ENCODE measurements around the gene DAPK2.
"Not testable (repeated sequence)": the region's sequence is repeated elsewhere in the genome, so short reads cannot be mapped to it uniquely, and the experiment has no call there.

The DAPK2 gene

DNA sequence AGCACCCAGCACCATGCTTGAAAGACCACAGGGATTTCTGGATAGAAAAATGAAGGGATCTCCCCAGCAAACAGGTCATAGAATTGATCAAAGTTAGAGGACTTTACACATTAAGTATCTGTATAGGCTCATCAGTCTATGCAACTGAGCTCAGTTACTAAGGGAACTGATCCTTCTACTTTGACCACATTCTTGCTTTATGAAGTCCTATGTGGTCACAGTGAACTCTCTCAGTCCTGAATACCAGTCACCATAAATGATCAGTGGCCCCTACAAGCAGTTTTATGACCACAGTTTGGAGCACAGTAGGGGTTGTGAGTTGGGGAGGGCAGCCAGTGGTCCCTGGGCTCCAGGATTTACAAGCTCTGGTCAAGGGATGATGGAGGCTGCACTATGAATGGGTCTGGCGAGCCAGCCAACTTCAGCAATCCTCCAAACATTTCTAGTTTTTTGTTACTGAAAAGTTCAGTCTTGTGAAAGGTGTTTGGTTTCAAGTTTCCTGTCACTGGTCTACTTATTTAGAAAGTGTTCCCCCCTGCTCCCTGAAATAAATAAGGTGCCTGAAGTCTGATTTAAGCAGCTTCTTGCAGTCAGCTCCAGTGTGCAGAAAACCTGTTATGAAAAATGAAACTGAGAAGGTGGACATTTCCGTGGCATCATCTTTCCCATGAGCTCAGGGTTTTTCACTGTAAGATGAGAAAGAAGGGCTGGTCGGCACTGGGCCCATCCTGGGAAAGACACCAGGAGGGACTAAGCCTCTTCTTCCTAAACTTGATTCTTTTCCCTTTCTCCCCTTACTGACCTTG is 75.5 kb downstream of the DAPK2 start:
- Mint-ChIP-seq H3K4me3 (peak overlapping the region; percentile 26), H3K36me3 (ENCODE audit: insufficient read depth) (no peaks in the 10 kb centered on the region), H3K4me1 (peaks cover 42% of the 10 kb centered on the region), H3K27me3 (no peaks in the 10 kb centered on the region), H3K9me3 (no peaks in the 10 kb centered on the region), H3K27ac (ENCODE audit: low read depth) (peak overlapping the region; percentile 92)
- ATAC-seq (replicated peaks; ENCODE audit: extremely low read depth, poor library complexity, severe bottlenecking) (peak; percentile 64), DNase-seq (ENCODE audit: low spot score in 2 of 2) (no peak)

DNA sequence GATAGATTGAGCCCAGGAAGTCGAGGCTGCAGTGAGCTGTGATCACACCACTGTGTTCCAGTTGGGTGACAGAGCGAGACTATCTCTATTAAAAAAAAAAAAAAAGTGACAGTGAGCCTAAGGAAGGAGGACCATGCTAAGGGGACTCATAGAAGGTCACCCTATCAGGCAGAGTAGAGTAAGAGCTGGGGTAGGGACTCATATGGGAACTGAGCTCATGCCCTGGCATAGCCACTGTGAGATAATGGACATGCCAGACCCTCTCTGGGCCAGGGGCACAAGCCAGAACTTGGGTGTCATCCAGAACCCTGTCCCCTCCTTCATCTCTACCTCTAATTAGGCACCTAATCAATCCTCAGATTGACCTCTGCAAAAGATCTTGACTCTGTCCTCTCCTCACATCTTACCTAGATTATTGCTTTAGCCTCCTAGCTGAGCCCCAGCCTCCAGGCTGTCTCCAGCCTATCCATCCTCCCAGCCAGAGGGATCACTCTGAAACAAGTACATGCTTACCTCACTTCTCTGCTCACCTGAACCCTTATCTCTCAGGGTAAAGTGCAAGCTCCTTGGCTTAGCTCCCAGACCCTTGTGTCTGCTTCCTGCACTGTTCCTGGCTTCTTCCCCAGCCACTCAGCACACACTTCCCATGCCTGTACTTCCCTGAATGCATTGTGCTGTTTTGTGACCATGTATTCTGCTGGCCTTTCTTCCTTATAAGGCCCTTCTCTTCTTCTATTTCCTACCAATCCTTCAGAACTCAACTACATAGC is 76.4 kb downstream of the DAPK2 start:
- Mint-ChIP-seq H3K4me1 (peaks cover 42% of the 10 kb centered on the region), H3K36me3 (ENCODE audit: insufficient read depth) (peaks cover 2% of the 10 kb centered on the region), H3K9me3 (no peaks in the 10 kb centered on the region), H3K27ac (ENCODE audit: low read depth) (peak overlapping the region; percentile 92), H3K4me3 (no peak overlapping the region), H3K27me3 (peaks cover under 1% of the 10 kb centered on the region)
- ATAC-seq (replicated peaks; ENCODE audit: extremely low read depth, poor library complexity, severe bottlenecking) (no peak), DNase-seq (ENCODE audit: low spot score in 2 of 2) (no peak)

DNA sequence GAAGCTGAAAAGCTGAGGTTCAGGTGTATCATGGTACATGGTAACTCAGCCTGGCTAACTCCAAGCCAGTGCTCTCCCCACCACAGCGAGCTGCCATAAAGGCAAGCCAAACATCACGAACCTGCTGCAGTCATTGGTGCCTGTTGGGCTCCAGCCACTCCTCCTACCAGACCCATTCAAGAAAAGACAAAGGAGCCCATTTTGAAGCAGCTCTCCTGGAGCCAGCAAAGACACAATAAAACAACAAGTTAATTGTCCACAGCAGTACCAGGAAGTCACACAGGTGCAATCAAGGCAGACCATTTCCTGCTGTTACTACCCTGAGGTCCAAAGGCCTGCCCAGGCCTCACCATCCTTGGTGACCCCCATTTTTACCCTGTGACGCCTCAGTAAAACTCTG is 77.6 kb downstream of the DAPK2 start:
- Mint-ChIP-seq H3K27ac (ENCODE audit: low read depth) (peak overlapping the region; percentile 29), H3K4me1 (peaks cover 42% of the 10 kb centered on the region), H3K27me3 (peaks cover 12% of the 10 kb centered on the region), H3K9me3 (no peaks in the 10 kb centered on the region), H3K36me3 (ENCODE audit: insufficient read depth) (peaks cover 2% of the 10 kb centered on the region), H3K4me3 (no peak overlapping the region)
- DNase-seq (ENCODE audit: low spot score in 2 of 2): no peak
- ATAC-seq (replicated peaks; ENCODE audit: extremely low read depth, poor library complexity, severe bottlenecking): no peak

DNA sequence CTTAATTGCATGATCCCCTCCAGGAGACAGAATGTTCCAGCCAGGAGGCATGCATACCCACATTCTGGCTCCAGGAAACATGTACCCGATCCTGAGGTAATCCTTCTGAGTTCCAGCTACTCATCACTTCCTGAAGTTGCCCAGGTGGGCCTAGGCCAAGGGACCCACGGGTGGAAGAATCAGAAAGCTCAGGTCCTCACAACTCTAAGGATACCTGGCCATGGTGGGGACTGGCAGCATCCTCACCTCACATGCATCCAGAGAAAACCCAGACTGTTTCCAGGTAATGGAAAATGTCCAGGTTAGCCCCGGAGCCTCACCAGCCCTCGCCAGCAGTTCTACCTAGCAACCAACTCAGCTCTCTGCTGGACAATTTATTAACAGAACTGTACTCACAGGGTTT is 78.2 kb downstream of the DAPK2 start:
- no peak for ATAC-seq (replicated peaks; ENCODE audit: extremely low read depth, poor library complexity, severe bottlenecking)
- peaks cover 12% of the 10 kb centered on the region for H3K27me3 Mint-ChIP-seq

DNA sequence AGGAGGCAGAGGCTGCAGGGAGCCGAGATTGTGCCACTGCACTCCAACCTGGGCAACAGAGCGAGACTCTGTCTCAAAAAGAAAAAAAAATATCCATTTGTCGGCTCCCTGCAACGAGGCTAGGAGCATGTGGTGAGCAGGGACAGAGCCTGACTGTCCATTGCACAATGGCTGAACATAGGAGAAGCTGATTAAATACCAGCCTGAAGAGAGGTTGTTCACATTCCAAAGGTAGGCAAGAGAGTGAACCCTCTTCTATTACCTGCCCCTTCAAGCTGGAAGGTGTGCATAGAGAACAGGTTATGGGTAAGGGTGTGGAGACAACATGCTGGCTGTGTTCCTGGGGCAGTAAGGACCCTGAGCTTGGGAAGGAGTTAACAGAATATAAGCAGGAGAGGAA is 78.7 kb downstream of the DAPK2 start:
- ATAC-seq (replicated peaks; ENCODE audit: extremely low read depth, poor library complexity, severe bottlenecking): no peak
- Mint-ChIP-seq H3K36me3 (ENCODE audit: insufficient read depth) (peaks cover 2% of the 10 kb centered on the region), H3K27me3 (peaks cover 12% of the 10 kb centered on the region), H3K4me1 (peaks cover 42% of the 10 kb centered on the region), H3K4me3 (no peak overlapping the region), H3K9me3 (no peaks in the 10 kb centered on the region), H3K27ac (ENCODE audit: low read depth) (no peak overlapping the region)
- no peak for DNase-seq (ENCODE audit: low spot score in 2 of 2)

More for the DNA sequence above, 78.2 kb downstream of the DAPK2 start:
- peaks cover 2% of the 10 kb centered on the region for H3K36me3 Mint-ChIP-seq (ENCODE audit: insufficient read depth)
- no peaks in the 10 kb centered on the region for H3K9me3 Mint-ChIP-seq
- DNase-seq (ENCODE audit: low spot score in 2 of 2): no peak
- H3K4me1 Mint-ChIP-seq: peaks cover 42% of the 10 kb centered on the region
- no peak overlapping the region for H3K4me3 Mint-ChIP-seq
- peak overlapping the region; percentile 29 for H3K27ac Mint-ChIP-seq (ENCODE audit: low read depth)

DNA sequence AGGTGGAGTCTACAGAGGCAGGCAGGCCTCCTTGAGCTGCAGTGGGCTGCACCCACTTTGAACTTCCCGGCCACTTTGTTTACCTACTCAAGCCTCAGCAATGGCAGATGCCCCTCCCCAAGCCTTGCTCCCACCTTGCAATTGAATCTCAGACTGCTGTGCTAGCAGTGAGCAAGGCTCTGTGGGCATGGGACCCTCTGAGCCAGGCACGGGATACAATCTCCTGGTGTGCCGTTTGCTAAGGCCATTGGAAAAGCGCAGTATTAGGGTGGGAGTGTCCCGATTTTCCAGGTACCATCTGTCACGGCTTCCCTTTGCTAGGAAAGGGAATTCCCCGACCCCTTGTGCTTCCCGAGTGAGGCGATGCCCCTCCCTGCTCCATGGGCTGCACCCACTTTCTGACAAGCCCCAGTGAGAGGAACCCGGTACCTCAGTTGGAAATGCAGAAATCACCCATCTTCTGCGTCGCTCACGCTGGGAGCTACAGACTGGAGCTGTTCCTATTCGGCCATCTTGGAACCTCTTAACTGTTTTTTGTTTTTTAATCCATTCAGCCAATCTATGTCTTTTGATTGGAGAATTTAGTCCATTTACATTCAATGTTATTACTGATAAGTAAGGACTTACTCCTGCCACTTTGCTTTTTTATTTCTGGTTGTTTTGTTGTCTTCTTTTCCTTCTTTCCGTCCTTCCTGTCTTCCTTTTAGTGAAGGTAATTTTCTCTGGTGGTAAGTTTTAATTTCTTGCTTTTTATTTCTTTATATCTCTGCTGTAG is 83.2 kb downstream of the DAPK2 start:
- not testable (repeated sequence) for H3K9me3 Mint-ChIP-seq; H3K4me1 Mint-ChIP-seq; H3K27ac Mint-ChIP-seq (ENCODE audit: low read depth); DNase-seq (ENCODE audit: low spot score in 2 of 2); ATAC-seq (replicated peaks; ENCODE audit: extremely low read depth, poor library complexity, severe bottlenecking); H3K4me3 Mint-ChIP-seq; H3K36me3 Mint-ChIP-seq (ENCODE audit: insufficient read depth)
- peaks cover 12% of the 10 kb centered on the region for H3K27me3 Mint-ChIP-seq

DNA sequence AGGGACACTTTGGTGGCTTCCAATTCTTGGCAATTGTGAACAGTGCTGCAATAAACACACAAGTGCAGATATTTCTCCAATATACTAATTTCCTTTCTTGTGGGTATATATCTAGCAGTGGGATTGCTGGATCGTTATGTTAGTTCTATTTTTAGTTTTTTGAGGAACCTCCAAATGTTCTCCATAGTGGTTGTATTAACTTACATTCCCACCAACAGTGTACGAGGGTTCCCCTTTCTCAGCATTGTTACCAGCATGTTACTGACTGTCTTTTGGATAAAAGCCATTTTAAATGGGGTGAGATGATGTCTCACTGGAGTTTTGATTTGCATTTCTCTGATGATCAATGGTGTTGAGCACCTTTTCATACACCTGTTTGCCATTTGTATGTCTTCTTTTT is 92.8 kb downstream of the DAPK2 start:
- Mint-ChIP-seq H3K4me3 (no peak overlapping the region), H3K27me3 (no peaks in the 10 kb centered on the region)

DNA sequence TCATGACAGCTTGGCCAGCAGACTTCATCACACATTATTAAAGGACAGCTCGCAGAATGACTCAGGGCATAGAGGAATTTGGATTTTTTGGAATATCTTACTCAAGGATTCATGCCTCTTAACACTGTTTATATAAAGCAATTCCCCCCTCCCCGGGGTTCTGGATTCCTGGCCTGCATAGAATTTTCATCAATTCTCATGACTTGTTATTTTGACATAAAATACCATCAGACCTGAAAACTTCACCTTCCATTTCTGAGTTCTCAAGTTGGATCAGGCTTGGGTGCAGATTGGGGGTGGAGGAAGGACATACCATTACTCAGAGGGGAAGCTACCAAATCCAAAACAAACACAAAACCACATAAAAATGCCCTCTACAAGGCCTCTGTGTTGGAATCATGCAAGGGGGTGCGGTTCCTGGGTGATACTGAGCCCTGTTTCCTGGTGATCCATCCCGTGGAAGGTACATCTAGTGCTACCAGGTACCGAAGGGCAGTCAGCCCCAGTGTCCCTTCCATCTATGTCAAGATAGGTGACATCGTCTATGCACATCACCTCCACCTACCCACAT is 95.3 kb downstream of the DAPK2 start:
- Mint-ChIP-seq H3K27me3 (no peaks in the 10 kb centered on the region), H3K4me3 (no peak overlapping the region), H3K27ac (ENCODE audit: low read depth) (peak overlapping the region; percentile 27), H3K36me3 (ENCODE audit: insufficient read depth) (peaks cover 3% of the 10 kb centered on the region), H3K4me1 (no peaks in the 10 kb centered on the region), H3K9me3 (no peaks in the 10 kb centered on the region)
- ATAC-seq (replicated peaks; ENCODE audit: extremely low read depth, poor library complexity, severe bottlenecking): no peak
- no peak for DNase-seq (ENCODE audit: low spot score in 2 of 2)

More for the DNA sequence above, 92.8 kb downstream of the DAPK2 start:
- ATAC-seq (replicated peaks; ENCODE audit: extremely low read depth, poor library complexity, severe bottlenecking) (no peak), DNase-seq (ENCODE audit: low spot score in 2 of 2) (no peak)
- Mint-ChIP-seq H3K9me3 (no peaks in the 10 kb centered on the region), H3K4me1 (no peaks in the 10 kb centered on the region), H3K36me3 (ENCODE audit: insufficient read depth) (peaks cover 3% of the 10 kb centered on the region), H3K27ac (ENCODE audit: low read depth) (no peak overlapping the region)

DNA sequence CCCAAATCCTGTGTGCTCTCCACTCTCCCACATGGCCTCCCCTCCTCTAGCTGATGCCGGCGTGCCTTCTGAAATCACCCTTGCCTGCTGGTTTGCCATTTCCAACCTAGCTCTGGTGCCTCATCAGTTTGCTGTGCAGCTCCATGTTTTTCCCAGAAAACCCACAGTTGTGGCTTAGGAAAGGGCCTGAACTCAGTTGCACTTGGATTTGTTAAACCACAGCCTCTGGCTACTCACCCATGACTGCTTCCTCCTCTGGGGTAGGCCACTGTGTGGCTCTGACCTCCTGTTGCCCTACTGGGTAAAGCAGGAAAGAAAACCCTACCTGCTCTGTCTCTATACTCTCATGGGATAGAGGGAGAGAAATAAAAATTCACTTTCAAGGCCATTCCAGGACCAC is 97.3 kb downstream of the DAPK2 start:
- H3K27me3 Mint-ChIP-seq: no peaks in the 10 kb centered on the region
- peaks cover 6% of the 10 kb centered on the region for H3K4me1 Mint-ChIP-seq
- DNase-seq (ENCODE audit: low spot score in 2 of 2): no peak
- H3K36me3 Mint-ChIP-seq (ENCODE audit: insufficient read depth): no peaks in the 10 kb centered on the region
- no peak overlapping the region for H3K27ac Mint-ChIP-seq (ENCODE audit: low read depth)
- no peak for ATAC-seq (replicated peaks; ENCODE audit: extremely low read depth, poor library complexity, severe bottlenecking)
- no peaks in the 10 kb centered on the region for H3K9me3 Mint-ChIP-seq
- H3K4me3 Mint-ChIP-seq: no peak overlapping the region

DNA sequence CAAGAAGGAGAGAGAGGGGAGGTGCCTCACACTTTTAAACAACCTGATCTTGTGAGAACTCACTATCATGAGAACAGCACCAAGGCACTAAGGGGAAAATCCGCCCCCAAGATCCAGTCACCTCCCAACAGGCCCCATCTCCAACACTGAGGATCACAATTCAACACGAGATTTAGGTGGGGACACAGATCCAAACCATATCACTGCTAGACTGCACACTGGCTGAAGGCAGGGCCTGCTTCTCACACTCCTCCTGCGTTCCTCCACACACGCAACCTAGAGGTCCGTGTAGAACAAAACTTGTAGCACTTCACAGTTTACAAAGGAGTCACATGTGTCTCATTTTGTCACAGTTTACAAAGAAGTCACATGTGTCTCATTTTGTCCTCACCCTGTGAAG is 97.8 kb downstream of the DAPK2 start:
- H3K4me3 Mint-ChIP-seq: no peak overlapping the region
- no peak overlapping the region for H3K27ac Mint-ChIP-seq (ENCODE audit: low read depth)
- peaks cover 6% of the 10 kb centered on the region for H3K4me1 Mint-ChIP-seq
- H3K27me3 Mint-ChIP-seq: no peaks in the 10 kb centered on the region
- H3K9me3 Mint-ChIP-seq: no peaks in the 10 kb centered on the region
- DNase-seq (ENCODE audit: low spot score in 2 of 2) (no peak), ATAC-seq (replicated peaks; ENCODE audit: extremely low read depth, poor library complexity, severe bottlenecking) (no peak)
- no peaks in the 10 kb centered on the region for H3K36me3 Mint-ChIP-seq (ENCODE audit: insufficient read depth)

DNA sequence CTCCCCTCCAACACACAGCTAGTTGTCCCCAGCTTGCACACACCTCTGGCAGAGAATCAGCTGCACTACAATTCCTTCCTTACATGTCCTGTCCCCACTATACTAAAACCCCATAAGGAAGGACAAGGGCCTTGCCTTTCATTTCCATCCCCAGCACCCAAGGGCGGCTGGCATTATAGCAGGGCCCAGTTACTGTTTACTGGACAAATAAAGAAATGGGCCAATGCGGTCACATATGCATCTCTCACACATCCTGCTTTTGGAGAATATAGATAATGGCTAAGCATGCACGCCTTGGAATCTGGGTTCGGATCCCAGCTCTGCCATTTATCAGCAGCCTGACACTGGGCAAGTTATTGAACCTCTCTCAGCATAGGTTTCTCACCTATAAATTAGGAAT is 99.1 kb downstream of the DAPK2 start:
- Mint-ChIP-seq H3K27me3 (no peaks in the 10 kb centered on the region), H3K4me3 (no peak overlapping the region), H3K27ac (ENCODE audit: low read depth) (no peak overlapping the region), H3K36me3 (ENCODE audit: insufficient read depth) (no peaks in the 10 kb centered on the region), H3K4me1 (peaks cover 13% of the 10 kb centered on the region), H3K9me3 (no peaks in the 10 kb centered on the region)
- no peak for ATAC-seq (replicated peaks; ENCODE audit: extremely low read depth, poor library complexity, severe bottlenecking)
- no peak for DNase-seq (ENCODE audit: low spot score in 2 of 2)

DNA sequence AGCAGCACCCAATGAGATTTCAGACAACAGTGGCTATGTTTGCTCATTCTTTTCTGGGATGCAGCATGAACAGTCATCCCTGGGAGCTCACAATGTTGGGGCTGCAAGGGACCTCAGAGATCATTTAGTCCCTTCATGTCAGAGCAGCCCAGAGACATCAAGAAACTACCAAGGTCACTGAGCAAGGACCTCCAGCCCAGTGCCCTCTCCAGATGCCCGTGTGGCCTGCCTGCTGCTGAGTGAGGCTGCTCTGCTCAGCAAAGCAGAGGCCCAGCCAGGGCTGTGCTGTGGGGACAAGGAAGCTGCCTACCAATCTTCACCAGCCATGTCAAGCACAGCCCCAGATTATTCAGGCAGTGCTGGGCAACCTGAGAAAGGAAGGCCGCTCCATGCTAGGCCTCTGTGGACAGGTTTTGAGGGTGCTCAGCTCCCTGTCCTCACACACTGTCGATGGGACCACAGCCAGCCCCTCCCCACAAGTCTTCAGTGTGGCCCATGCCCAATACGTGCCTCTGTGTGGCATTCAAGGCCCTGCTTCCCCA is 99.7 kb downstream of the DAPK2 start:
- H3K36me3 Mint-ChIP-seq (ENCODE audit: insufficient read depth): no peaks in the 10 kb centered on the region
- ATAC-seq (replicated peaks; ENCODE audit: extremely low read depth, poor library complexity, severe bottlenecking): no peak
- H3K4me3 Mint-ChIP-seq: no peak overlapping the region
- no peak overlapping the region for H3K27ac Mint-ChIP-seq (ENCODE audit: low read depth)
- peaks cover 19% of the 10 kb centered on the region for H3K4me1 Mint-ChIP-seq
- peak in 1 of 2 donors; percentile 11 for DNase-seq (ENCODE audit: low spot score in 2 of 2)
- no peaks in the 10 kb centered on the region for H3K27me3 Mint-ChIP-seq
- H3K9me3 Mint-ChIP-seq: no peaks in the 10 kb centered on the region
